SK-N-SH (cell line): ENCODE measurements around the gene DNAJC21. TPM values are rescaled to one million over a fixed set of nuclear protein-coding genes. Genes with fewer than 3 reads are reported as not detected.

Experiments
- CTCF ChIA-PET: fragments of 300-600, 350-600 bp; formaldehyde crosslinking; extraction: SDS; loops from one replicate; lab custom pipeline; 2021; lab: Yijun Ruan, JAX
- POLR2A ChIA-PET: fragments of 350-600 bp; sonication (Branson Sonifier 250); formaldehyde crosslinking; extraction: SDS; loops from one replicate; lab custom pipeline; 2020; ENCODE audit warnings: antibody characterized with exemption, inconsistent platforms; lab: Yijun Ruan, JAX
- DNase-seq: peaks from one replicate; pipeline ENCODE4 v3.0.0; 2012
- H2AFZ ChIP-seq: fragments of 200-600 bp; sonication (generic); 2 replicates; pipeline ENCODE4 v1.8.1; 2016; ENCODE audit warnings: antibody characterized with exemption, mild to moderate bottlenecking, low read depth
- H3F3A ChIP-seq: fragments of 200-600 bp; sonication (generic); replicated peaks from 2 replicates; pipeline ENCODE3; 2016; ENCODE audit warnings: antibody characterized with exemption, mild to moderate bottlenecking; ENCODE audit not compliant: insufficient read depth
- H3K27ac ChIP-seq, 2 experiments: fragments of 200-500 bp in 1 of 2; fragments of 200-600 bp in 1 of 2; sonication (Bioruptor generic) in 1 of 2; sonication (generic), shearing (Covaris generic) in 1 of 2; 2 replicates each; pipeline versions ENCODE4 v1.5.1 to v1.6.1; 2014 to 2016; ENCODE audit warnings: low read depth in 2 of 2, inconsistent platforms in 1 of 2, low read length in 1 of 2, mild to moderate bottlenecking in 1 of 2, mixed read lengths in 1 of 2
- H3K27me3 ChIP-seq: fragments of 200-600 bp; sonication (generic), shearing (Covaris generic); 2 replicates; pipeline ENCODE4 v1.6.1; 2016; ENCODE audit warnings: mixed run types; ENCODE audit not compliant: insufficient read depth
- H3K36me3 ChIP-seq, 2 experiments: fragments of 200-500 bp in 1 of 2; fragments of 200-600 bp in 1 of 2; sonication (Bioruptor generic) in 1 of 2; sonication (generic) in 1 of 2; replicated peaks in 1 of 2; 2 replicates each; pipeline versions ENCODE3 to v1.5.1; 2014 to 2016; ENCODE audit warnings: low read length in 1 of 2, mild to moderate bottlenecking in 1 of 2; ENCODE audit not compliant: insufficient read depth in 2 of 2, control insufficient read depth in 1 of 2
- H3K4me1 ChIP-seq, 2 experiments: fragments of 200-500 bp in 1 of 2; fragments of 200-600 bp in 1 of 2; sonication (Bioruptor generic) in 1 of 2; sonication (generic), shearing (Covaris generic) in 1 of 2; 2 replicates each; pipeline versions ENCODE4 v1.5.1 to v1.6.1; 2014 to 2016; ENCODE audit warnings: low read depth in 1 of 2, low read length in 1 of 2, mixed run types in 1 of 2; ENCODE audit not compliant: insufficient read depth in 2 of 2, control insufficient read depth in 1 of 2
- H3K4me2 ChIP-seq: fragments of 200-600 bp; sonication (generic), shearing (Covaris generic); 2 replicates; pipeline ENCODE4 v1.6.1; 2017; ENCODE audit warnings: mixed run types
- H3K4me3 ChIP-seq, 2 experiments: fragments of 200-500 bp in 1 of 2; fragments of 200-600 bp in 1 of 2; sonication (Bioruptor generic) in 1 of 2; sonication (generic), shearing (Covaris generic) in 1 of 2; 2 replicates each; pipeline versions ENCODE4 v1.5.1 to v1.8.1; 2014 to 2016; ENCODE audit warnings: low read depth in 2 of 2, inconsistent platforms in 1 of 2, low read length in 1 of 2, mild to moderate bottlenecking in 1 of 2, mixed read lengths in 1 of 2, moderate library complexity in 1 of 2
- H3K79me2 ChIP-seq: fragments of 200-600 bp; sonication (generic); 2 replicates; pipeline ENCODE4 v1.8.1; 2017; ENCODE audit warnings: mild to moderate bottlenecking; ENCODE audit not compliant: insufficient read depth
- H3K9ac ChIP-seq: fragments of 200-600 bp; sonication (generic); 2 replicates; pipeline ENCODE4 v1.6.1; 2017; ENCODE audit warnings: mixed run types
- H3K9me2 ChIP-seq: fragments of 200-600 bp; sonication (generic); 2 replicates; pipeline ENCODE4 v1.6.1; 2017; ENCODE audit warnings: mixed run types
- H3K9me3 ChIP-seq: fragments of 200-600 bp; sonication (generic); 2 replicates; pipeline ENCODE4 v1.6.1; 2017; ENCODE audit warnings: mixed run types, mild to moderate bottlenecking, moderate library complexity
- H4K20me1 ChIP-seq: fragments of 200-600 bp; sonication (generic); 2 replicates; pipeline ENCODE4 v1.6.1; 2017; ENCODE audit warnings: mild to moderate bottlenecking, mixed run types; ENCODE audit not compliant: insufficient read depth
- ELF1 ChIP-seq: IDR thresholded peaks from 2 replicates; pipeline ENCODE4 v1.4.0; 2012
- EP300 ChIP-seq, 2 experiments: IDR thresholded peaks; 2 replicates each; pipeline versions ENCODE4 v1.4.0 to v1.6.1; 2012; ENCODE audit warnings: borderline replicate concordance in 1 of 2, low read depth in 1 of 2, low read length in 1 of 2
- EZH2phosphoT487 ChIP-seq: fragments of 200-600 bp; sonication (generic); IDR thresholded peaks from 2 replicates; pipeline ENCODE4 v1.6.1; 2017; ENCODE audit warnings: low read depth, mixed run types, mild to moderate bottlenecking, antibody characterized with exemption, moderate library complexity, borderline replicate concordance
- GABPA ChIP-seq: IDR thresholded peaks from 2 replicates; pipeline ENCODE4 v1.4.0; 2012; ENCODE audit warnings: low read depth, mild to moderate bottlenecking
- GATA2 ChIP-seq: sonication (generic); formaldehyde crosslinking; IDR thresholded peaks from 2 replicates; pipeline ENCODE4 v1.5.0; 2020; ENCODE audit warnings: mild to moderate bottlenecking, missing genetic modification reagents
- JUND ChIP-seq: IDR thresholded peaks from 2 replicates; pipeline ENCODE4 v1.4.0; 2012
- MAX ChIP-seq: IDR thresholded peaks from 2 replicates; pipeline ENCODE4 v1.4.0; 2012; ENCODE audit warnings: low read depth
- MEF2A ChIP-seq: IDR thresholded peaks from 2 replicates; pipeline ENCODE4 v1.4.0; 2012; ENCODE audit warnings: low read depth, borderline replicate concordance
- MXI1 ChIP-seq: IDR thresholded peaks from 2 replicates; pipeline ENCODE4 v1.6.1; 2012; ENCODE audit warnings: mild to moderate bottlenecking, low read depth, low read length, improper control_type of control experiment
- NFIC ChIP-seq: IDR thresholded peaks from 2 replicates; pipeline ENCODE4 v1.4.0; 2012; ENCODE audit warnings: borderline replicate concordance
- NRF1 ChIP-seq: IDR thresholded peaks from 2 replicates; pipeline ENCODE4 v1.6.1; 2012; ENCODE audit warnings: low read depth, mild to moderate bottlenecking, low read length
- PBX3 ChIP-seq: IDR thresholded peaks from 2 replicates; pipeline ENCODE4; 2012
- POLR2AphosphoS5 ChIP-seq: IDR thresholded peaks from 2 replicates; pipeline ENCODE4 v1.6.1; 2012; ENCODE audit warnings: low read depth, low read length
- RAD21 ChIP-seq: IDR thresholded peaks from 2 replicates; pipeline ENCODE4 v1.6.1; 2012; ENCODE audit warnings: mild to moderate bottlenecking, low read length
- REST ChIP-seq: IDR thresholded peaks from 2 replicates; pipeline ENCODE4 v1.6.1; 2012; ENCODE audit warnings: mild to moderate bottlenecking, low read depth, low read length, moderate library complexity
- RFX5 ChIP-seq: IDR thresholded peaks from 2 replicates; pipeline ENCODE4 v1.6.1; 2012; ENCODE audit warnings: mild to moderate bottlenecking, improper control_type of control experiment, low read length
- TCF12 ChIP-seq: IDR thresholded peaks from 2 replicates; pipeline ENCODE4 v1.4.0; 2012
- USF1 ChIP-seq: IDR thresholded peaks from 2 replicates; pipeline ENCODE4 v1.4.0; 2012; ENCODE audit warnings: low read depth, borderline replicate concordance
- WGBS: methylation state at CpG from one replicate; pipeline ENCODE4 v1.1.6; 2017; ENCODE audit warnings: low lambda C conversion rate; 5-methylcytosine and 5-hydroxymethylcytosine counted together
- polyA plus RNA-seq, 3 experiments: library from polyadenylated mRNA; depleted of rRNA; stranded (reverse); fragments of >200 nt; gene quantifications; 2 replicates each; pipeline ENCODE4 v1.2.3, GENCODE V29; 2012

The DNAJC21 gene
- polyA plus RNA-seq, 1 of the 3 experiments (the other 2 are of a cell fraction), result 8.8 TPM

- H4K20me1 ChIP-seq, result no peaks in the 10 kb centered on the region
- no peaks in the 10 kb centered on the region for H3K9me2 ChIP-seq
- ChIA-PET CTCF (interaction anchor here (0.6 to 1.9 kb wide), 5 partner anchors 27 to 478 kb away, joined by 3 to 5 read pairs (median 4); no protein-coding TSS in a partner anchor), POLR2A (no interaction called here)
- H3K4me3 ChIP-seq, result no peak overlapping the region
- peaks cover 0 to 2% of the 10 kb centered on the region in 2 experiments; a peak in 1 of 4 replicates for H3K4me1 ChIP-seq
- H3K4me2 ChIP-seq, result no peak overlapping the region
- no peaks in the 10 kb centered on the region for H3K79me2 ChIP-seq
- H3K27me3 ChIP-seq, result peaks cover 14% of the 10 kb centered on the region; the same call in 1 of the 2 replicates
- H3K36me3 ChIP-seq, result no peaks in the 10 kb centered on the region
- no peak for DNase-seq
- H3F3A ChIP-seq, result no peaks in the 10 kb centered on the region
- no peaks in the 10 kb centered on the region for H3K9me3 ChIP-seq
- no peak overlapping the region for H3K9ac ChIP-seq
- WGBS, result 15% methylated on average over 3 of the region's 3 CpGs
- no peak overlapping the region for H3K27ac ChIP-seq
- H2AFZ ChIP-seq, result no peak overlapping the region
- TF ChIP-seq REST (no peak), PBX3 (no peak), TCF12 (no peak), JUND (no peak), POLR2AphosphoS5 (no peak)
These were observed 72.5 kb downstream of the DNAJC21 start for GRCh38 chr5:35001842-35002241.

- no peak overlapping the region for H3K4me3 ChIP-seq
- no peaks in the 10 kb centered on the region for H4K20me1 ChIP-seq
- CTCF ChIA-PET, result interaction anchor here (0.6 to 2.0 kb wide), 14 partner anchors 14 to 527 kb away, joined by 3 to 11 read pairs (median 4); no protein-coding TSS in a partner anchor
- H3K9ac ChIP-seq, result no peak overlapping the region
- peaks cover 14% of the 10 kb centered on the region; the same call in 1 of the 2 replicates for H3K27me3 ChIP-seq
- H2AFZ ChIP-seq, result no peak overlapping the region
- 73% methylated on average over 6 of the region's 6 CpGs for WGBS
- TF ChIP-seq USF1 (no peak), ELF1 (no peak), RFX5 (no peak), GATA2 (CRISPR knock-in tag) (no peak), EP300 (IDR thresholded peaks at IDR 0.05; ENCODE audit: borderline replicate concordance in 1 of 2, low read depth in 1 of 2, low read length in 1 of 2) (no peak), POLR2AphosphoS5 (no peak), NRF1 (no peak), NFIC (no peak), MXI1 (no peak), REST (no peak), EZH2phosphoT487 (no peak), MAX (no peak), MEF2A (no peak), TCF12 (no peak), RAD21 (no peak), GABPA (no peak)
- no peak for DNase-seq
- POLR2A ChIA-PET, result no interaction called here
- no peaks in the 10 kb centered on the region for H3K9me3 ChIP-seq
- no peak overlapping the region for H3K27ac ChIP-seq
- H3K79me2 ChIP-seq, result no peaks in the 10 kb centered on the region
- H3K4me2 ChIP-seq, result no peak overlapping the region
- no peaks in the 10 kb centered on the region for H3K36me3 ChIP-seq
- H3K9me2 ChIP-seq, result no peaks in the 10 kb centered on the region
- peaks cover 0 to 2% of the 10 kb centered on the region in 2 experiments; a peak in 1 of 4 replicates for H3K4me1 ChIP-seq
- no peaks in the 10 kb centered on the region for H3F3A ChIP-seq
These were observed 73.1 kb downstream of the DNAJC21 start for GRCh38 chr5:35002459-35002858.
